OCI-LY1 (cell line): ENCODE data around the gene GRM7.

ENCODE experiments used
- CTCF ChIP-seq: fragments of 200-600 bp; sonication (generic), shearing (Covaris generic); IDR thresholded peaks from 2 replicates; pipeline ENCODE4 v1.5.1; 2017; ENCODE audit warnings: mild to moderate bottlenecking, antibody characterized with exemption, low read length, moderate library complexity, mixed read lengths
- EZH2 ChIP-seq: fragments of 200-600 bp; sonication (generic), shearing (Covaris generic); IDR thresholded peaks from 2 replicates; pipeline ENCODE4 v1.8.0; 2017; ENCODE audit warnings: borderline replicate concordance, mixed run types, mild to moderate bottlenecking, antibody characterized with exemption, low read length, moderate library complexity, mixed read lengths

- TF ChIP-seq EZH2 (no peak), CTCF (no peak; the same call in 1 of the 2 replicates)
Measured at GRCh38 chr3:7285505-7285904, 424.6 kb downstream of the GRM7 start.
